MM.1S (cell line): ENCODE data around the gene KIF21B.

ENCODE experiments used
- EZH2 ChIP-seq: fragments of 300-600 bp; sonication (generic); optimal IDR thresholded peaks from 2 replicates; pipeline ENCODE3; 2017; ENCODE audit warnings: low read depth, mild to moderate bottlenecking, antibody characterized with exemption, low read length, mixed read lengths
- EZH2phosphoT487 ChIP-seq: fragments of 300-600 bp; sonication (generic); IDR thresholded peaks from 2 replicates; pipeline ENCODE4 v1.6.1; 2018; ENCODE audit warnings: antibody characterized with exemption, low read length
- TF ChIP-seq, protein P1 (sequence below): fragments of 300-600 bp; sonication (generic); IDR thresholded peaks from 2 replicates; pipeline ENCODE4 v1.5.1; 2016; ENCODE audit warnings: antibody characterized with exemption, low read length, mixed read lengths

DNA sequence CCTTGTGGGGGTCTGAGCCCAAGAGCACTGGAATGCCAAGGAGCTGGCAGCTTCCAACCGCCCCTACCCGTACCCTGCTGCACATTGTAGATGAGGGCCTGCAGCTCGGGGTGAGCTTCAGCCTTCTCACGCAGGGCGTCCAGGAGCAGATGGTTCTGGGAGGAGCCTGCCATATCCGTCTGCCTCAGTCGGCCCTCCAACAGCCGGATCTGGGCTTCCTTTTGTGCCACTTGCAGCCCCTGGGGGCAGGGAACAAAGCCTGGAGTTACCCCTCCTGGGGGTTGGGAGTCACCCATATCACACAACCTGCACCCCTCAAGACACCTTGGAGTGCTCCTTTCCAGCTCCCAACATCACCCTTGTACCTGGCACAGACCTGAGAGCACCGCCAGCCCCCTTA lies 34.8 kb downstream of the KIF21B start:
- no peak for TF ChIP-seq EZH2
- TF ChIP-seq, protein P1, sequence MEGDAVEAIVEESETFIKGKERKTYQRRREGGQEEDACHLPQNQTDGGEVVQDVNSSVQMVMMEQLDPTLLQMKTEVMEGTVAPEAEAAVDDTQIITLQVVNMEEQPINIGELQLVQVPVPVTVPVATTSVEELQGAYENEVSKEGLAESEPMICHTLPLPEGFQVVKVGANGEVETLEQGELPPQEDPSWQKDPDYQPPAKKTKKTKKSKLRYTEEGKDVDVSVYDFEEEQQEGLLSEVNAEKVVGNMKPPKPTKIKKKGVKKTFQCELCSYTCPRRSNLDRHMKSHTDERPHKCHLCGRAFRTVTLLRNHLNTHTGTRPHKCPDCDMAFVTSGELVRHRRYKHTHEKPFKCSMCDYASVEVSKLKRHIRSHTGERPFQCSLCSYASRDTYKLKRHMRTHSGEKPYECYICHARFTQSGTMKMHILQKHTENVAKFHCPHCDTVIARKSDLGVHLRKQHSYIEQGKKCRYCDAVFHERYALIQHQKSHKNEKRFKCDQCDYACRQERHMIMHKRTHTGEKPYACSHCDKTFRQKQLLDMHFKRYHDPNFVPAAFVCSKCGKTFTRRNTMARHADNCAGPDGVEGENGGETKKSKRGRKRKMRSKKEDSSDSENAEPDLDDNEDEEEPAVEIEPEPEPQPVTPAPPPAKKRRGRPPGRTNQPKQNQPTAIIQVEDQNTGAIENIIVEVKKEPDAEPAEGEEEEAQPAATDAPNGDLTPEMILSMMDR = no peak
- no peak for TF ChIP-seq EZH2phosphoT487
